Measurements from ENCODE around the gene RSPRY1.

DNA sequence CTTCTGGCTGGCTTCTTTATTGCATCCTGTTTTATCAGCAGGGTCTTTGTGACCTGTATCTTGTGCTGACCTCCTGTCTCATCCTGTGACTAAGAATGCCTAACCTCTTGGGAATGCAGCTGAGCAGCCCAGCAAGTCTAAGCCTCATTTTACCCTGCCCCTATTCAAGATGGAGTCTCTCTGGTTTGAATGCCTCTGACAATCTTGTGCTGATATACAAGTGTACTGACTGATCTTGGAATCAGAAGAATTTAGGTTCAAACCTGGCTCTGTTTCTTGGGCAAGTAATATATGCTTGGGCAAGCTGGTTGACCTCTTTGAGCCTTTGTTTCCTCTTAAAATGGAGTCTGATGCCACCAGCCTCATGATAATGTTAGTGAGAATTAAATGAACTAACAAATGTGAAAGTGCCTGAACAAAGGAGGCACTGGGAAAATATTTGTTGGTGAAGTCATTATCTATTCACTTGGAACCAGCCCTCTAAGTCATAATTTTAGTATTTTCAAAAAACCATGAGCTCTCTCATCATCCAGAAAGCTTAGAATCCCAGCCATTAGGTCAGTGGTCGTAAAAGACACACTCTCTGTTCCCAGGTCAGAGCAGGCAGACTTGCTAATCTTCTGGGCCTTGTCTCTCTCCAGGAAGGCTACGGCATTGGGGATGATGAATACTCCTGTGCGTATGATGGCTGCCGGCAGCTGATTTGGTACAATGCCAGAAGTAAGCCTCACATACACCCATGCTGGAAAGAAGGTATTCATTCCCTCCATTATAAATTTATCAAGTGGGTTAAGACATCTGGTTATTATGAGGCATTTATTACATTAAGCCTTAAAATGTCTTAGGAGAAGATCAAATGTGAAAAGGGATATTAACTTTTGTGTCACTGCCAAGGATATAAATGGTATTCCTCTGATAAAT, 40.8 kb downstream of the RSPRY1 start:
- no peak for TF ChIP-seq CTCF (conservative IDR thresholded peaks at IDR 0.05 in 1 of 2, IDR thresholded peaks at IDR 0.05 in 1 of 2; ENCODE audit: low read depth in 1 of 2, low read length in 2 of 2)
- TF ChIP-seq EZH2 (IDR thresholded peaks at IDR 0.05; ENCODE audit: low read length, missing control alignments): no peak

Measured in fibroblast of lung (primary cell).